AG09319 (cell line): ENCODE data around the gene NKX6-2.
"Not testable (repeated sequence)": the region's sequence is repeated elsewhere in the genome, so short reads cannot be mapped to it uniquely, and the experiment has no call there.

Experiments
- DNase-seq: peaks from one replicate; pipeline ENCODE4 v3.0.0-alpha.2; 2010; ENCODE audit warnings: low read depth; ENCODE audit errors: extremely low read depth
- CTCF ChIP-seq: IDR thresholded peaks from 2 replicates; pipeline ENCODE4 v1.5.1; 2011; ENCODE audit warnings: low read depth, mild to moderate bottlenecking, inconsistent platforms, low read length, moderate library complexity

The NKX6-2 gene

GRCh38 chr10:132743925-132744490, 41.9 kb downstream of the NKX6-2 start:
- TF ChIP-seq CTCF, result no peak
- no peak for DNase-seq

- DNase-seq, result not testable (repeated sequence)
Observed at GRCh38 chr10:132743196-132743924, 42.6 kb downstream of the NKX6-2 start.

- TF ChIP-seq CTCF, result no peak
- no peak for DNase-seq
Observed at GRCh38 chr10:132742837-132743194, 43.1 kb downstream of the NKX6-2 start.

DNA sequence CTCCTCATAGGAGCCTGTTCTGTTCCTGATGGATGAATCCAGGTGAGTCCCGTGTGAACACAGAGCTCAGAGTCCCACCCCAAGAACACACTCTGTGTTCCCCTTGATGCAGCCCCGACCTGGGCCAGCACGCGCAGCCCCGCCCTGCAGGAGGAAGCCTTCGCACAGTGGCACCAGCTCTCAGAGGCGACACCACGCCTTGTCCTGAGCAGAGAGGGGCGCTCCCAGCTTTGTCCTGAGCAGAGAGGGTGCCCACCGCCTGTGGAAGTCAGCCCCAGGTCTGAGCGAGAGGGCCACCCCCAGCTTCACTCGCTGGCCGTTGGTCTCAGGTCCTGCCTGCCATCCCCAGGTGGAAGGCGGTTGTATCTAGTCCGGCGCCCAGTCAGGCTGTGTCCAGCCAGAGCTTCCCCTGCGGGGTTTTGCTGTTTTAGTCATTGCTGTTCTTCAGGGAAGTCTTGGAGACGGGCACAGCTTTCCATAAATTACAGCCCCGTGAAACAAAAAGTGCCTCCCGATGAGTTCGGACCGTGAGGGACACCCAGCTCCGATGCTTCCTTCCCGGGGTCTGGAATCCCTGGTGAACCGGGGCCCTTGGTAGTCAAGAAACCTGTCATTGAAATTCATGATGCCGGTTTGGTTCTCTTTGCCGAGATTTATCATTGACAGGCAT, 43.6 kb downstream of the NKX6-2 start:
- TF ChIP-seq CTCF, result no peak
- DNase-seq, result no peak

- DNase-seq, result no peak
- no peak for TF ChIP-seq CTCF
Observed at GRCh38 chr10:132740588-132740987, 45.4 kb downstream of the NKX6-2 start.

GRCh38 chr10:132739225-132739613, 46.7 kb downstream of the NKX6-2 start:
- TF ChIP-seq CTCF, result no peak
- no peak for DNase-seq

GRCh38 chr10:132738454-132739224, 47.3 kb downstream of the NKX6-2 start:
- TF ChIP-seq CTCF, result no peak
- DNase-seq, result no peak
